Stimulated activated CD8-positive, alpha-beta memory T cell treated with anti-CD3 and anti-CD28 coated beads, Interleukin-12 subunit alpha, Interleukin-12 subunit beta, amount 100 ng/mL, for 4 hours (primary cell): Measurements from ENCODE around the gene MEX3C.

ENCODE experiments used
- DNase-seq: peaks from one replicate; pipeline ENCODE4 v3.0.0-alpha.2; 2020; ENCODE audit warnings: low read depth

Gene MEX3C

GRCh38 chr18:51153659-51154371, 43.7 kb downstream of the MEX3C start:
- DNase-seq = peak; percentile 46

GRCh38 chr18:51151568-51152511, 45.6 kb downstream of the MEX3C start:
- peak; percentile 74 for DNase-seq

- DNase-seq = no peak
Measured at GRCh38 chr18:51151185-51151567, 46.3 kb downstream of the MEX3C start.

- DNase-seq = no peak
Measured at GRCh38 chr18:51150113-51150700, 47.3 kb downstream of the MEX3C start.

GRCh38 chr18:51149670-51150069, 47.8 kb downstream of the MEX3C start:
- no peak for DNase-seq

- DNase-seq = no peak
Measured at GRCh38 chr18:51146909-51147308, 50.6 kb downstream of the MEX3C start.

GRCh38 chr18:51138936-51139335, 58.5 kb downstream of the MEX3C start:
- no peak for DNase-seq

GRCh38 chr18:51137891-51138290, 59.6 kb downstream of the MEX3C start:
- no peak for DNase-seq

GRCh38 chr18:51137026-51137729, 60.3 kb downstream of the MEX3C start:
- DNase-seq = no peak

GRCh38 chr18:51135795-51136194, 61.7 kb downstream of the MEX3C start:
- no peak for DNase-seq

GRCh38 chr18:51135364-51135763, 62.1 kb downstream of the MEX3C start:
- DNase-seq = no peak

- no peak for DNase-seq
Measured at GRCh38 chr18:51134721-51135120, 62.8 kb downstream of the MEX3C start.

GRCh38 chr18:51133580-51134160, 63.8 kb downstream of the MEX3C start:
- no peak for DNase-seq

GRCh38 chr18:51132256-51132935, 65.1 kb downstream of the MEX3C start:
- no peak for DNase-seq

GRCh38 chr18:51128533-51128932, 68.9 kb downstream of the MEX3C start:
- DNase-seq = no peak

- no peak for DNase-seq
Measured at GRCh38 chr18:51127664-51128063, 69.8 kb downstream of the MEX3C start.

GRCh38 chr18:51125976-51126375, 71.5 kb downstream of the MEX3C start:
- no peak for DNase-seq
